Vagina (tissue), 2 donors: ENCODE measurements around the gene IRAK1. TPM values are rescaled to one million over a fixed set of nuclear protein-coding genes. Genes with fewer than 3 reads are reported as not detected.

Experiments used
- DNase-seq, 2 donors: peaks; one replicate each; pipeline ENCODE4 v3.0.0-alpha.2; 2017; ENCODE audit errors: extremely low spot score in 2 of 2
- H3K27ac ChIP-seq: fragments of 200-600 bp; sonication (generic); one replicate; pipeline ENCODE4 v1.5.1; 2019
- H3K27me3 ChIP-seq: fragments of 200-600 bp; sonication (generic); one replicate; pipeline ENCODE4 v1.5.1; 2019
- H3K36me3 ChIP-seq, 2 donors: fragments of 200-600 bp; sonication (generic); one replicate each; pipeline ENCODE4 v1.5.1; 2017 to 2019
- H3K4me1 ChIP-seq: fragments of 200-600 bp; sonication (generic); one replicate; pipeline ENCODE4 v1.5.1; 2019
- H3K4me3 ChIP-seq, 2 donors: fragments of 200-600 bp; sonication (generic); 1 replicate in 1 of 2; 2 replicates in 1 of 2; pipeline ENCODE4 v1.5.1; 2016 to 2019
- H3K9me3 ChIP-seq: fragments of 200-600 bp; sonication (generic); one replicate; pipeline ENCODE4 v1.5.1; 2019
- POLR2A ChIP-seq, 2 donors: fragments of 450-650 bp; IDR thresholded peaks; one replicate each; pipeline ENCODE4 v1.6.1; 2017; ENCODE audit warnings: antibody characterized with exemption in 2 of 2, mild to moderate bottlenecking in 2 of 2, moderate library complexity in 2 of 2
- POLR2AphosphoS5 ChIP-seq, 2 donors: sonication (generic); formaldehyde crosslinking; IDR thresholded peaks; one replicate each; pipeline ENCODE4 v1.9.0; 2017; ENCODE audit warnings: antibody characterized with exemption in 2 of 2, mild to moderate bottlenecking in 2 of 2, low read depth in 1 of 2; ENCODE audit not compliant: insufficient read depth in 1 of 2
- intact Hi-C: fragments of 100-400 bp; cut with DNase I; formaldehyde crosslinking; loops from one replicate; pipeline ENCODE4 v1.15.1; 2023
- total RNA-seq: library from RNA; depleted of rRNA; stranded (reverse); fragments of >200 nt; gene quantifications from one replicate; pipeline ENCODE4 v1.2.3, GENCODE V29; 2016
- TF ChIP-seq, protein P1 (sequence below), 3 experiments: fragments of 450-650 bp in 2 of 3; fragments of 200-600 bp in 1 of 3; sonication (generic) in 1 of 3; IDR thresholded peaks; one replicate each; pipeline ENCODE4 v1.5.1; 2017 to 2019; ENCODE audit warnings: antibody characterized with exemption in 3 of 3, mild to moderate bottlenecking in 2 of 3, moderate library complexity in 2 of 3

The IRAK1 gene
- total RNA-seq, 1 donor from 2014 or later, result 46.7 TPM

DNA sequence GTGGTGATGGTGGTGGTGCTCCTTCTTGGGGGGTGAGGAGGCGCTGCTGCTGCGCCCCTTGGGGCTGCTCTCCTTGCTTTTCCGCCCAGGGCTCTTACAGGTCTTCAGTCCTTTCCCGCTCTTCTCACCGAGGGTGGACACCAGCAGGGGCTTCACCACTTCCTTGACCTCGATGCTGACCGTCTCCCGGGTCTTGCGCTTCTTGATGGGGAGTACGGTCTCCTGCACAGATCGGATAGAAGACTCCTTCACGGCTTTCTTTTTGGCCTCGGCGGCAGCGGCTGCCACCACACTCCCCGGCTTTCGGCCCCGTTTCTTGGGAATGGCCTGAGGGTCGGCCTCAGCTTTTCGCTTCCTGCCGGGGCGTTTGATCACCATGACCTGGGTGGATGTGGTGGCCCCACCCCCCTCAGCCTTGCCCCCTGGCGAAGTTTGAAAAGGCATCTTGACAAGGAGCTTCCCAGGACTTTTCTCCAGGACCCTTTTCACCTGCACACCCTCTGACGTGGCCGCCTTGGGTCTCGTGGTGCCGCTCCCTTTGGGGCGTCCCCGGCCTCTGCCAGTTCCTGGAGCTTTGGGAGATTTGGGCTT is 11.1 kb upstream of the IRAK1 start:
- Histone ChIP-seq H3K4me3 (no peak overlapping the region), H3K4me1 (no peaks in the 10 kb centered on the region), H3K27me3 (no peaks in the 10 kb centered on the region), H3K36me3 (peaks cover 0 to 25% of the 10 kb centered on the region in 2 donors), H3K9me3 (no peaks in the 10 kb centered on the region), H3K27ac (no peak overlapping the region)
- intact Hi-C loops, result no loop called here
- TF ChIP-seq POLR2A (IDR thresholded peaks at IDR 0.05), result no peak
- TF ChIP-seq POLR2AphosphoS5 (IDR thresholded peaks at IDR 0.05; ENCODE audit: insufficient read depth in 1 of 2, low read depth in 1 of 2), result no peak
- TF ChIP-seq, protein P1, sequence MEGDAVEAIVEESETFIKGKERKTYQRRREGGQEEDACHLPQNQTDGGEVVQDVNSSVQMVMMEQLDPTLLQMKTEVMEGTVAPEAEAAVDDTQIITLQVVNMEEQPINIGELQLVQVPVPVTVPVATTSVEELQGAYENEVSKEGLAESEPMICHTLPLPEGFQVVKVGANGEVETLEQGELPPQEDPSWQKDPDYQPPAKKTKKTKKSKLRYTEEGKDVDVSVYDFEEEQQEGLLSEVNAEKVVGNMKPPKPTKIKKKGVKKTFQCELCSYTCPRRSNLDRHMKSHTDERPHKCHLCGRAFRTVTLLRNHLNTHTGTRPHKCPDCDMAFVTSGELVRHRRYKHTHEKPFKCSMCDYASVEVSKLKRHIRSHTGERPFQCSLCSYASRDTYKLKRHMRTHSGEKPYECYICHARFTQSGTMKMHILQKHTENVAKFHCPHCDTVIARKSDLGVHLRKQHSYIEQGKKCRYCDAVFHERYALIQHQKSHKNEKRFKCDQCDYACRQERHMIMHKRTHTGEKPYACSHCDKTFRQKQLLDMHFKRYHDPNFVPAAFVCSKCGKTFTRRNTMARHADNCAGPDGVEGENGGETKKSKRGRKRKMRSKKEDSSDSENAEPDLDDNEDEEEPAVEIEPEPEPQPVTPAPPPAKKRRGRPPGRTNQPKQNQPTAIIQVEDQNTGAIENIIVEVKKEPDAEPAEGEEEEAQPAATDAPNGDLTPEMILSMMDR (IDR thresholded peaks at IDR 0.05), result no peak
- DNase-seq, result no peak

DNA sequence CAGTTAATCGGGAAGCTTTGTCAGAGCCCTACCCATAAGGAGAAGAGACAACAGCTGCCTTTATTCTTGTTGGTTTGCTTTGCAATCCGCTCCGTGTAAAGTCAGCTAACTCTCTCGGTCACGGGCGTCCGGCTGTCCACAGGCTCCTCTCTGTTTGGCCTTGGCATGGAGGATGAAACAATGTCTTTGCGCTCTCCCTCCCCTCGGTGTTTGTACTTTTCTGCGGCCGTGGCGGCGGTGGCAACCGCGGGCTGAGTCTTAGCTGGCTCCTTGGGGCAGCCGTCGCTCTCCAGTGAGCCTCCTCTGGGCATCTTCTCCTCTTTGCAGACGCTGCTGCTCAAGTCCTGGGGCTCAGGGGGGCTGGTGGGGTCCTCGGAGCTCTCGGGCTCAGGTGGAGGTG is 10.6 kb upstream of the IRAK1 start:
- Histone ChIP-seq H3K4me1 (no peaks in the 10 kb centered on the region), H3K36me3 (peaks cover 0 to 25% of the 10 kb centered on the region in 2 donors), H3K4me3 (no peak overlapping the region), H3K27ac (no peak overlapping the region), H3K27me3 (no peaks in the 10 kb centered on the region), H3K9me3 (no peaks in the 10 kb centered on the region)
- DNase-seq, result no peak
- intact Hi-C loops, result no loop called here
- TF ChIP-seq POLR2A (IDR thresholded peaks at IDR 0.05) (no peak), POLR2AphosphoS5 (IDR thresholded peaks at IDR 0.05; ENCODE audit: insufficient read depth in 1 of 2, low read depth in 1 of 2) (no peak)
- TF ChIP-seq, protein P1 (IDR thresholded peaks at IDR 0.05), result no peak

DNA sequence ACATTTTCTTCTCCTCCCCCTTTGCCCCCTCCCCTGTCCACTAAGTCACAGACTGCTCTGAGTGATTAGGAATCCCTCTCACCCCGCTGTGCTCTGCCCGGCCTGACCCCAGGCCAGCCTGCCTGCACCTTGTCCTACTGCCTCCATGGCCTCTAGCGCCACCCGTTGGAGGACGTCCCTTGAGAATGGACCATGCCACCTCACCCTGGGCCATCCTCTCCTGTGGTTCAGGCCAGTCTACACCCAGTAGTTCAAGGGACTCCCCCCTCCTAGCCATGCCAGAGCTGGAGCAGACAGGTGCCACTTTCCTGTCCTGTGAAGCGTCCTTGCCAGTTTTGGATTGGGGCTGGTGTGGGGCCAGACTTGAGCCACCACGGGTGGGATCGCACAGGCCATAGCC is 9.7 kb upstream of the IRAK1 start:
- DNase-seq, result no peak
- intact Hi-C loops, result no loop called here
- Histone ChIP-seq H3K27ac (no peak overlapping the region), H3K4me1 (no peaks in the 10 kb centered on the region), H3K27me3 (no peaks in the 10 kb centered on the region), H3K4me3 (no peak overlapping the region), H3K36me3 (peaks cover 0 to 25% of the 10 kb centered on the region in 2 donors), H3K9me3 (no peaks in the 10 kb centered on the region)
- TF ChIP-seq POLR2A (IDR thresholded peaks at IDR 0.05), result no peak
- TF ChIP-seq, protein P1 (IDR thresholded peaks at IDR 0.05), result no peak
- no peak for TF ChIP-seq POLR2AphosphoS5 (IDR thresholded peaks at IDR 0.05; ENCODE audit: insufficient read depth in 1 of 2, low read depth in 1 of 2)

DNA sequence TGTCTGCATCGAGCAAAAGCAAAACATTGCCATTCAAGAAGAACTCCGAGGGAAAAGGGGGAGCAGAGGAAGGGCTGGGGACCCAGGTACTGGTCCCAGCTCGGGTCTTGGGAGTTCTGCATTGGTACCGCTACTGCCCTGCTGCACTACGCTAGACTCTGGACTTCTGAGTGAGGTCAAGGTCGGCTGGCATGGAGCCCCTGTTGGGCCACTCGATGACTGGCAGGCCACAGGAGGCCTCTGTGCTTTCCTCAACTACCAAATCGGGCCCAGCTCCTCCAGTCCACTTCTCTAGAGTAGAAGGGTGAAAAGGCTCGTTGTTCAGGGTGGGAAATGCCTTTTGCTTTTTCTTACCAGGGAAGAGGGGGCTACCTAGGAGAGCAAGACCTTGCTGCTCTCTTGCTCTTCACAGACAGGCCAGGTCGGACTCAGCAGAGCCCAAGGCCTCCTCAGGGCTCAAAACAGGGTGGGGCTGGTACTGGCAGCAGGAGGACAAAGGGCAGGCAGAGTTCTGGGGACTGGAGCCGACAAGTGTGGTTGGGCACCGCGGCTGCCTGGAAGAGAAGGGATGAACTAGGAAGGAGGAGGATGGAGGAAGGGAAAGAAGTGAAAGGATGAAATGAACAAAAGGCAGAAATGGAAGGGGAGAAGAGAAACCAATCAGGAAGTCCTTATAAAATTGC is 8.9 kb upstream of the IRAK1 start:
- Histone ChIP-seq H3K9me3 (no peaks in the 10 kb centered on the region), H3K27me3 (no peaks in the 10 kb centered on the region), H3K4me1 (no peaks in the 10 kb centered on the region), H3K4me3 (no peak overlapping the region), H3K36me3 (peaks cover 0 to 25% of the 10 kb centered on the region in 2 donors), H3K27ac (no peak overlapping the region)
- no peak for TF ChIP-seq POLR2A (IDR thresholded peaks at IDR 0.05)
- no peak for DNase-seq
- intact Hi-C loops, result no loop called here

DNA sequence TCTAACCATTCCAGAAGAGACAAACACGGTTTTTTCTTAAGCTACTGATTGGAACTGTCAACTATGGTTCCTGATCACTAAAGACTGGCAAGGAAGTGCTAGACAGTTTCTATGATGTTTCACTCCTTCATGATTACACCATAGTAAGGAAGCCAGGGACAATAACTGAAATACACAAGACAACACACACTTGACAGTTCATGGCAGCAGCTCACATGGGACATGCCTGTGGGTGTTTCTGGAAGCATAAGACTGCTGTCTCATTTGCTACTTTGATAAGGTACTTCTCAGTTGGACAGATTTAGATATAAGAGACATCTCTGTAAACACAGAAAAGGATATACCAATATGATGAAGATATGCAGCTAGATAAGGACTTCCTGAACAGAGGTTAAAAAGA is 8.3 kb upstream of the IRAK1 start:
- intact Hi-C loops, result no loop called here
- H3K4me1 ChIP-seq, result no peaks in the 10 kb centered on the region
- TF ChIP-seq POLR2A (IDR thresholded peaks at IDR 0.05) (no peak), POLR2AphosphoS5 (IDR thresholded peaks at IDR 0.05; ENCODE audit: insufficient read depth in 1 of 2, low read depth in 1 of 2) (no peak)
- TF ChIP-seq, protein P1 (IDR thresholded peaks at IDR 0.05), result no peak
- no peak overlapping the region for H3K27ac ChIP-seq
- no peaks in the 10 kb centered on the region for H3K27me3 ChIP-seq
- H3K9me3 ChIP-seq, result no peaks in the 10 kb centered on the region
- H3K36me3 ChIP-seq, result peaks cover 0 to 25% of the 10 kb centered on the region in 2 donors
- DNase-seq, result no peak
- no peak overlapping the region for H3K4me3 ChIP-seq
